GM21717 (cell line): ENCODE measurements around the gene CIB4.
"Not testable (repeated sequence)": the region's sequence is repeated elsewhere in the genome, so short reads cannot be mapped to it uniquely, and the experiment has no call there.

Source experiments
- ATAC-seq: cut with Tn5 transposase; IDR thresholded peaks from one replicate; pipeline ENCODE4 v1.9.1; 2021; ENCODE audit warnings: mild to moderate bottlenecking, moderate library complexity; ENCODE audit not compliant: unreplicated experiment

The CIB4 gene

DNA sequence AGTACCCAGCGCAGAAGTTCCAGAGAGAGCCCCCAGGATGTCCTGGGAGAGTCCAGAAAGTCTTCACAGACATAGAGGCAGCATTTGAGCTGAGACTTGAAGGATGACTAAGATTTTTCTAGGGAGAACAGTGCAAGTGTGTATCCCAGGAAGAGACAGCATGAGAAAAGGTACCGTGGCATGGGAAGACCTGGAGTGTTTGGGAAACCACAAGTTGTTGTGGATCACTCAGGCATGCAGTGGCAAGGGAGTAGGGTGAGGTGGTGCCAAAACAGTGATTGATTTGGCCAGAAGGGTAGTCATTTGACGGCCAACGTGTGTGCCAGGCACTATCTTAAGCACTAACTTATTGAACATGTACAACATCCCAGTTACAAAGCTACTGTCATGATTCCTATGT is 26.9 kb upstream of the CIB4 start:
- ATAC-seq, result no peak

DNA sequence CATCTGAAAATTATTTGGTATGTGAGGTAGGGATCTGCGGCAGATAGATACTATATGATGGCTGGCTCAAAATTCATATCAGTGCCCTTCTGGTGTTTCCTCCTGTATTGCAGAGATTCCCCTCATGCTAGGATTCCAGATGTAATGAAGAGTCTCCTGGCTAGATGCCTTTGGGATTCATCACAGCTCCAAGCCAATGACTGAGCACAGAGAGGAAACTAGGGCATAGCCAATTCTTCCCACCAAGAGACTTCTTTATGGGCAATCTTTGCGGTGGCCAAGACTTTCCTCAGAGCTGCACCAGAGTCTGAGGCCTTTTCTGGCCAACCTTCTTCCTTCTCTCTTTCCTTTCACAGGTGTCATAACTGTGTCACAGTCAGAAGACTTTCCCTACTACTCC is 25.5 kb upstream of the CIB4 start:
- ATAC-seq, result no peak

DNA sequence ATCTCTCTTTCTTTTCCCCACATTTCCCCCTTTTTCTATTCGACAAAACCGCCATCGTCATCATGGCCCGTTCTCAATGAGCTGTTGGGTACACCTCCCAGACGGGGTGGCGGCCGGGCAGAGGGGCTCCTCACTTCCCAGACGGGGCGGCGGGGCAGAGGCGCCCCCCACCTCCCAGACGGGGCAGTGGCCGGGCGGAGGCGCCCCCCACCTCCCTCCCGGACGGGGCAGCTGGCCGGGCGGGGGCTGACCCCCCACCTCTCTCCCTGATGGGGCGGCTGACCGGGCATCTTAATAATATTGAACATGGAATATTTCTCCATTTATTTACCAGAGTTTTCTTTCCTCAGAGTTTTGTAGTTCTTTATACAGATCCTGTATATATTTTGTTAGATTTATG is 24.1 kb upstream of the CIB4 start:
- ATAC-seq, result not testable (repeated sequence)

DNA sequence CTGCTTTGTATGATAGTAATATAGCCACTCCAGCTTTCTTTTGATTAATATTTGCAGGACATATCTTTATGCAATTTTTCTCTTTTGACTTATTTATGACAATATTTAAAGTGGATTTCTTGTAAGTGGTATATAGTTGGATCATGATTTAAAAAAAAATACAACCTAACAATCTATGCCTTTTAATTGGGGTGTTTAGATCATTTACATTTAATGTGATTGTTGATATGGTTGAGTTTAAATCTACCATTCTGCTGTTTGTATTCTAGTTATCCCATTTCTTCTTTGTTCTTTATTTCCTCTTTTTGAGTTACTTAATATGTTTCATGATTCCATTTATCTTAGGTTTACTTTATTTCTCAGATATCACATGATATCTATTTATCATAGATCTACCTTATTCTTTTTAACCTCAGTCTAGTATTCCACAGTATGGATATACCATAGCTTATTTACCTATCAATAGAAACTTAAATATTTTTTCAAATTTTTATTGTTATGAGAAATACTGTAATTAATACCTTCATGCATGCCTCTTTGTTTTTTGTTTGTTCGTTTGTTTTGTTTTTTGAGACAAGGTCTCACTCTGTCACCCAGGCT is 19.3 kb upstream of the CIB4 start:
- no peak for ATAC-seq

DNA sequence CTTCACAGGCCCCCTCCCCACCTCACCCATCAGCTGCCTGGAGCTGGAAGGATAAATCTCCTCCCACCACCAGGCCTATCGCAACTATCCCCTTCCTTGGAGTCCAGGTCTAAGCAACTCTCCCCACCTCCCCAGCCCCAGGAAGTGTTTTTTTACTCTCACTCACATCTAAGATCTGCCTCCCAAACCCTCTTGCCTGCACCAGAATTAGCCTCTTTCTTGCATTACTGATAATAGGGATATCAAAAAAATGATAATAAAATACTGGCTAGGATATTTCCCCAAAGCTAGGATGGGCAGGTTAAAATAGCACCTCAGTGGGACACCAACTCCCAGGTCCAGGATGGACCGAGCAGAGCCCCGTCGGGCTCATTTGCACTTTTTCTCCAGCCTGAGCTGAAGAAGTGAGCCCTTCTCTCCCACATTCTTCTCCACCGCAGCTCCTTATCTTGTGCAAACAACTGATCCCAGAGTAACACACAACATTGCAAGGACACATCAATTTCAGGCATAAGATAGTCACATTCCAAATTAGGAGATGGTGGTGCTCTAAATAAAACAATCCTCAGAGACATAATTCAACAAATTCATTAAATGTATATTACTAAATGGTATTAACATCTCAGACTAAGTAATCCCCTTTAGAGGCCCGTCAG is 17.7 kb upstream of the CIB4 start:
- ATAC-seq, result no peak

DNA sequence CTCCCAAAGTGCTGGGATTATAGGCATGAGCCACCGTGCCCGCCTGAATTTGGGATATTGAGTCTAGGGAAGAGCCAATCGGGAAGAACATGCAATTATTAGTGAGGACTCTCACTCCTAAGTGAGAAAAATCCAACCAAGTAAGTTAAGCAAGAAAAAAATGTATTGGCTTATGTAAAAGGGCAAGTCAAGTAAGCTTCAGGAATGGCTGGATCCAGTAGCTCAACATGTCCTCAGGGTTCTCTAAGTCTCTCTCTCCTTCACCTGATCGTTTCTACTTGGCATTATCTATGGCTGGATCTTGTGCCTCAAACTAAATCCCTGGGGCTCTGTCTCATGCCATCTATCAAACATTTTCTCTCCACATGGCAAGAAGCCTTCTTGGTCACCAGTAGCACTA is 16.1 kb upstream of the CIB4 start:
- no peak for ATAC-seq

DNA sequence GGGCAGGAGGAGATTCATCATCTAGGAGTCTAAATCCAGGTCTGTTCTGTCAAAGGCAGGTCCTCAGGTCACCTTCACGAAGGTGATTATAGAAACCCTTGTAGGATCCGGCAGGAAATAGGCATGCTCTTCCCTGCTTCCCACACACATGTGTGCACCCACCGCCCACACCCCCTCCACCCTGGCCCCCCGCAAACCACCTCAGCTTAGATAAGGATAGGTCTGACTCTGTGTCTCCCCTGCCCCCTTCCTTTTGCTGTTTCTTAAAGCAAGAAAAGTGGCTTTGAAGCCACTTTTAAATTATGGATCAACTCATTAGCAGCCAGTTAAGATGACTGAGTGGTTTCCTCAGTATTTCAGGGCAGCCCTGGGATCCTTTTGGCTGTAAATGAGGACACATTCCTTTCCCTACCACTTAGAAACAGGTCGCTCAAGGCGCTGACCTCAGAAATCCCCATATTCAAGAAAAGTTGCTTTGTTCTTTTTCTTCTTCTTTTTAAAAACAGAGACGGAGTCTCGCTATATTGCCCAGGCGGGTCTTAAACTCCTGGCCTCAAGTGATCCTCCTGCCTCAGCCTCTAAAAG is 14.5 kb upstream of the CIB4 start:
- no peak for ATAC-seq

DNA sequence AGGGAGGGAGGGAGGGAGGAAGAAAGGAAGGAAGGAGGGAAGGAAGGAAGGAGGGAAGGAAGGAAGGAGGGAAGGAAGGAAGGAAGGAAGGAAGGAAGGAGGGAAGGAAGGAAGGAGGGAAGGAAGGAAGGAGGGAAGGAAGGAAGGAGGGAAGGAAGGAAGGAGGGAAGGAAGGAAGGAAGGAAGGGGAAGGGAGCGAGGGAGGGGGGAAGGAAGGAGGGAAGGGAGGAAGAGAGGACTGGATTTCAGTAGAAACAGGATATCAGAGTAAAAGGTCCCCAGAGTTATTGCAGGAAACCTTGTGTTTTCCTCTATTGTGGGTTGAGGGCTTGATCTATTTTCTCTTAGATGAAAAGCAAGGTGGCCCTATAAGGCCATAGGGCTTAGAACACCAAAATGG is 14.0 kb upstream of the CIB4 start:
- ATAC-seq, result not testable (repeated sequence)

DNA sequence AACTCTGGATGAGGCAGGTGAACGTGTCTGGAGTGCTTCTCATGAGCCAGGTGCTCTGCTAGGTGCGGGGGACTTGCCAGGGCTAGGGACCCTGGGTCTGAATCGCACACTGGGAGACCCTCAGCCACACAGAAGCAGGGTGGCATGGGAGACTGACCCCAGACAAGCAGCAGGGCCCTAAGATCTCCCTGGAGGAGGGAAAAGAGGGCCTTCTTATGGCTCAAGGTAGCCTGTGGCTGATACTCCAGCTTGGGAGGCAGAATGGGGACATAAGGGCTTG is 12.8 kb upstream of the CIB4 start:
- no peak for ATAC-seq

DNA sequence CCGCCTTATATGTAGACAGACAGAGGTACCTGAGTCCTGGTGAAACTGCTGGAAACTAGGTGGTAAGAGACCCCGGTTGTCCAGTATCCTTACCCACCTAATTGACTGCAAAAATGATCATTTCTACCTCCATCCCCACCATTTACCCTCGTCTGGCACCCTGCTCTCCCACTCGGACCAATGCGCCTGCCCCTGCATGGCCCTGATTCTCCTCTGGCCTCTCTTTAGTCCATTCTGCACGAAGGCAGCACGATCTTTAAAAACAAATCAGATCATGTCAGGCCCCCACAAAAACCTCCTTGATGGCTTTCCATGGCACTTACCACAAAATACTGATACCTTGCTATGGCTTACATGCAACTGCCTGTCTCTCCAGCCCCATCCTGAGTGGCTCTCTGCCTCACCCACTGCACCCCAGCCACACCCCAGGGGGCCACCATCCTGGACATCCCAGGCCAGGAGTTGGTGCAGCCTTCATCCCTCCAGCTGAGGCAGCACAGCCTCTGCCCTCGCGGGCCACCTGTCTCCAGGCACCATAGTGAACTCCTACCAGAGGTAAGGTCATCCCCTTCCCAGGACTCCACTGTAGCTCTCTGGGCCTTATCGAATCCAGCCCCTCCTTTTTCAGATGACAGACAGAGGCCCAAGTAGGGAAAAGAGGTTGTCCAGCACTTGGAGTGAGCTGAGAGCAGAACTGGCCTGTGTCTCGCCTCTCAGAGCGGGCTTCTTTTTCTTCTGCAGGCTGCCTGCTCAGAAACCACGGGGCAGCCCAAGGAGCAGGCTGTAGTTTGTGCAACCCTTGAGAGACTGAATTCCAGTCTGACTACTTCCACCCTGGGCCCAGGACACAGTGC is 12.3 kb upstream of the CIB4 start:
- ATAC-seq, result no peak

DNA sequence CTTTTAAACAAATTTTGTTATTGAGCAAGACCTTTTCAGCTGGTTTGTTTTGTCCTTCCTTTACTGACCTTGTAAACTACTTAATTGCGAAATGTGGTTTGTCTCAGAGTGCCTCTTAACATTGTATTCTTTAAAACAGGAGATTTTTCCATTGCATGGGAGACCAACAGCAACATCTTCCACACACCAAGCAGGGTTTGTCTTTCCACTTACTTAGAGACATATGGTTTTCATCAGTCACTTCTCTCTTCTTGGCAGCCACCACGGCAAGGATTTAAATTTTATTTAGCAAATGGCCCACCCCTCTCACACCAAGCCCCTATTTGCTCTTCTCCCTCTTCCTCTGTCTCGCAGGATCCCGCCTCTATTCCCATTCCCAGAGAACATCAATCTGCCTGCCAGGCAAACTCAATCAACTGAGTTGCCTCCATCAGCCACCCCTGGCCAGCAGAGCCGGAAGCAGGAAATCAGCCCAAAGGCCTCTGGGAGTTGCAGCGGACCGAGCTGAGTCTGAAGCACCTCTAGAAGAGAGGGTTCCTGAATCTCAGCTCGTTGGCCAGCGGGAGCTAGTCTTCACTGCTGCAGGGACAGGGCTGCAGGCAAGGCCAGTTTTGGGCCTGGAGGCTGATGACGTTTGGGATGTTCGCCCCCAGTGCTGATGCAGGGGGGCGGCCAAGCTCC is 11.3 kb upstream of the CIB4 start:
- ATAC-seq, result no peak

DNA sequence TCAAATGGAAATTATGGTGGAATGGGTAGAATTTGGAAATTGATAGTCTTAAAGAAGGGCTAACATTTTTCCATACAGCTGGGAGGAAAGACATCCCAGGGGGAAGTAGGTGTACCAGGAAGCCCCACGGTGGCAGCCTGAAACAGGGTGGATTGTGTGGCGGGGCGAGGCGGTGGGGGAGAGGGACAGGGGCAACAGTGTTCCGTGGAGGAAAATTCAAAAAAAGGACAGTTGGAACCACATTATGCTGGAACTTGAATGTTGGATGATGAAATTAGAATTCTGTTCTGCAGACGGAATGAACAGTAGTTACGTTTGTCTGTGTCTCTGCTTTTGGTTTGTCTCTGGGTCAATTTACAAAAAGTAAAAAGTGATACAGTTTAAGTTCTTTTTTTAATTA is 10.6 kb upstream of the CIB4 start:
- ATAC-seq, result no peak

DNA sequence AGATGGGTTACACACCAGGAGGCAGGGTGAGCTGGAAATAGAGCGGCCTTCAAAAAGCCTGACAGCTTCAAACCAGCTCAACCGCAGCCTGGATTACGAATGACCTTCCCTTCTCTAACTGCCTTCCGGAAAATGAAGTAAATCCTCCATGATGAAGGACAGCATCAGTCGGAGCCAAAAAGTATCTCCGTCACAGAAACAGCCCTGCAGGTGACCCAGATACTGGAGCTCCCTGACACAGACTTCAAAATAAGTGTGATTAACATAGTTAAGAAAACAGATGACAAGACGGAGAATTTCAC is 10.3 kb upstream of the CIB4 start:
- ATAC-seq, result no peak

DNA sequence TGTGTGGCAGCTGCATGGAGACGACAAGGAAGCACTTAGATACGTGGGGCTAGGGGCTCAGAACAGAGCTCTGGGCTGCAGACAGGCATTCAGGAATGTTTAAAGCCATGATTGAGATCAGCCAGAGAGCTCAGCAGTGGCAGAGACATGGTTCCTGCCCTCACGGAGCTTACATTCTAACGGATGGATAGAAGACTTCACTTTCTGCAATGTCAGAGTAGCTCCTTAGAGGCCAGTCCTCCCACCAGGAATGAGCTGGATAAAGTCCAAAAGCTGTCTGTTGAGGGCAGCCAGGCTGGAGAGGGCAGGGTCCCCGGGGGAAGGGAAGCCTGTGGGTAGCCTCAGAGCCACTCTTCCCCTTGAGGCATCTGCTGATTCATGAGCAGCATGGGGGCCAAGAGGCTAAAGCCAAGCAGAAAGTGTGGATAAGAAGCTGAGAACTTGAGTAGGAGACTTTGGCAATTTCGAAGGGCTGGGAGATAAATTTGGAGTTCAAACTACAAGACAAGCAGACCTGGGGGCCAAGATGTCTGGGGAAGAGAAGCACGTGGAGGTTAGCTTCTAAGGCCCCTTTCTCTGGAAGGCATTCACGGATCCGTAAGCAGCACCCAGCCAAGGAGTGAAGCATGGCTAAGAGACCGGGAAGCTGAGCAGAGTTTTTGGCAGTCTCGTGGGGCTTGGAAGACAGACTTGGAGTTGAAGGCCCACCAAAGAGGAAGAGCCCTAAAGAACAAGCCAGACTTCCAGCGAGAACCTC is 9.7 kb upstream of the CIB4 start:
- ATAC-seq, result no peak

DNA sequence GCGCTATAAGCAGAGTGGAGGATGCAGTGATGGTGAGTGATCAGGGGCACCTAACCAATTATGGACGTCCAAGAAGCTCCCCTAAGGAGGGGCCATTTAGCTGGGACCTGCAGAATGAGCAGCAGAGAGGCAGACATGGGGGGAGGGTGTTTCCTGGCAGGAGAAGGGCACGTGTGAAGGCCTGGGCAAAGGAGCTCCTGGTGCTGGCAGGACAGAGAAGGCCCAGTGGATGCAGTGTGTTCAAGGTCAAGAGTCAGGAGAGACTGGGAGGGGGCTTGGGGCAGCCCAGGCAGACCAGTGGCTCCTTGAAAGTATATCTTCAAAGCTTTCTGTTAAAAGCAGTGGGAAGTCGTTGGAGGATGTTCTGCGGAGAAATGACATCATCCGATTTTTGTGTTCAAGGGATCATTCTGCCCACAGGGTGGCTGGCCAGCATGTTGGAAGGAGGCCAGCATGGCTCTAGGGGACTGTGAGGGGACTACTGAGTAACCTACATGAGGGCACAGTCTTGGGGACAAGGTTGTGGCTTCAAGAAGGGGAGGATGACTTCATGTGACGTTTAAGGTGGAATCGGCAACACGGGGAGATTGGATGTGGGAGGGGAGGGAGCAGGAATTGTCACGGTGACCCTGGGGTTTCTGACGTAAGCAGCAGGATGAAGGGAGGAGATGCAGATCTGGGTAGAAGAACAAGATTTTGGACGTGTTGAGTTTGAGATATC is 9.0 kb upstream of the CIB4 start:
- no peak for ATAC-seq

DNA sequence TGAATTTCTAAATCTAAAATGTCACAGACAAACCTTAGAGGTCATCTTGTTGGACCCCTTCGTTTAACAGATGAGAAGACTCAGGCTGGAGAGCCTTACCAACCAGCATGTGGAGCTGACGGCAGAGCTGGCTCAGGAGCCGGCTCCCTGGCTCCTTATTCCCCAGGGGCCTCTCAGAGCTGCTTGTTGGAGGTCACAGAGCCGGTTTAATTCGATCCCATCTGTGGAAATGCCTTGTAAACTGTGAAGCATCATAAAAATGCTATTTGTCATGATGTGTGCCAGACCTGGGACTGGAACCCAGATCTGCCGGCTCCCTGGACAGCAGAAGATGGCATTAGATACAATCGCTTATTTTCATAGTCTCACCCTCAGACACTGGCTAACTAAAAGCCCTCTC is 8.2 kb upstream of the CIB4 start:
- no peak for ATAC-seq

DNA sequence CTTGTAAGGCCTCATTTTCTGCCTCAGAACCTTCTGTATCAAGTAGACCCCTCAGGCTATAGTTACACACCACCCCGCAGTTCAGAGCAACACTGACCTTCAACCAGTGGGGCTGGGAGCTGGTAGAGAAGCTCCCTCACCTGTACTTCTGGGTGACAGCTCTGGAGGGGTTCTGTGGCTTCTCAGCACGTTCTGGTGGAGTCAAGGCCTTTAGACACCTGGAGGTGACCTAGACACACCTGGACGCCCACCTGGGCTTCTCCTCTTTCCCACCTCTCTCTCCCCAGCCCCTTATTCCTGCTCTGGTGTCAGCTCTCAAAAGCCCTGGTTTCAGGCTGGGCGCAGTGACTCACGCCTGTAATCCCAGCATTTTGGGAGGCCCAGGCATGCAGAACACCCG is 7.3 kb upstream of the CIB4 start:
- no peak for ATAC-seq

DNA sequence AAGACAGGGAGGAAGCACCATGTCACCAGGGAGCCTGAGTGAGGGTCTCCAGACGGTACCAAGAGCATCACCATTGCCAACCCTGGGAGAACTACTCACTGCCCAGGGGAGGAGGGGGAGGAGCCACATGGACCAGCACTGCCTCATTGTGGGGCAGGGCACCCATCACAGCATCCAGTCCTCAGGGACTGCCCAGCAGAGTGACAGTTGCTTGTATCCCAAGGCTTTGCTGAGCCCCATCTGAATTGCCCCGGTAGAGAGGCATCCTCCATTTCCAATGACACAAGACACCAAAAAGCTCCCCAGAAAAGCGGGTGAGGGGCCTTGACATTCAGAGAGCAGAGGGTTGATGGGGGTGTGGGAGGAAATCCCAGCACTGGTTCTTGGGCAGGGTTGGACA is 6.8 kb upstream of the CIB4 start:
- ATAC-seq, result no peak

DNA sequence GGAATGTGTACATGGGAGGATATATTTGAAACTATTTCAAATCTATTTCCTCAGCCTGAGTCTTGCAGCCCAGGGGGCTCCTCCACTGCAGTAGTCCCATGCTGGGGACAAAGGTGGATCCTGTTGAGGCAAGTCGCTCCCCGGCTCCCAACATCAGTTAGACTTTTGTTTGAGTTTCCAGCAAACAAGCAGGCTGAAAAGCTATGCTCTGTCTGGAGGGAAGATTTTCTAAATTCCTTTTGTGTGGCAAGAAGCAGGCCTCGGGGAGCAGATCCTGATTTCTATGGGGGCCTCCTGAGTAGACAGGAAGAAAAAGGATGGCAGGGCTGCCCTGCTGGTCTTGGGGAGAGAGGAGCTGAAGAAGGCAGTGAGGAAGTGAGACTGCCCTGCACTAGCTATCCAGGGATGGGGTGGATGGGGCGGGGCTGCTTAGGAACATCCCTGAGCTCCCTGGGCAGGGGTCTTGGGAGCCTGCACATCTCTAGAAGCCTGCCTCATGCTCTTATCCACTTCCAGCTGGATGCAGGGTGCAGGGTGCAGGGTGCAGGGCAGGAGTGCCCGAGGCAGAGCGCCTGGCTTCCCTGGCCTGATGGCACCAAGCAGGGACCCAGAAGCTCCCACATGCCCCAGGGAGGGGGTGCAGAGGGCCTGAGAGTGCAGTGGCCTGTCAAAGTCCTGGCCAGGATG is 6.0 kb upstream of the CIB4 start:
- ATAC-seq, result no peak

DNA sequence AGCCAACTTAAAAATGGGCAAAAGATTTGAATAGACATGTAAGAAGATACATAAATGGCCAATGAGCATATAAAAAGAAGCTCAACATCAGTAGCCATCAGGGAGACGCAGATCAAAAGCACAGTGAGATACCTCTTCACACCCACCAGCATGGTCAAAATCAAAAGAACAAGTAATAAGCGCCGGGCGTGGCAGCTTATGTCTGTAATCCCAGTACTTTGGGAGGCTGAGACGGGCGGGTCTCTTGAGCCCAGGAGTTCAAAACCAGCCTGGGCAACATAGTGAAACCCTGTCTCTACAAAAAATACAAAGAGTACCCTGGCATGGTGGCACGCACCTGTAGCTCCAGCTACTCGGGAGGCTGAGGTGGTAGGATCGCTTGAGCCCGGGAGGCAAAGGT is 4.6 kb upstream of the CIB4 start:
- ATAC-seq, result no peak
